ENCODE measurements around the gene FLT4.

Gene FLT4

DNA sequence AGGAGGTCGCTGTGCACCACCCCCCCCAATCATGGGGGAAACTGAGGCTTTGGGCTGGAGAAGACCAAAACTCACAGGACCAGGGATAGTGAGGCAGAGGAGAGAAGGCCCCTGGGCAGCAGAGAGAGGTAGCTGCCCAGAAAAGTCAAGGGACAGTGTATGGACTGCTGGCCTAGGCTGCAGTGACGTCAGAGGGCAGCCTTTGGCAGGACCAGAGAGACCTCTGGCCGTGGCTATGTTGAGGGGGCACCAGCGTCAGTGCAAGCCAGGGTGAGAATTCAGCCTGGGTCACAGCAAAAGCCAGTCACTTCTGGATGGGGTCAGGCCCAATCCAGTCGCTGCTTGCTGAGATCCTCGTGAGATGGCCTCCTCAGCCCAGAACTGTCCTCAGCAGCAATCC lies 26.5 kb downstream of the FLT4 start:
- no peak for TF ChIP-seq CEBPB (IDR thresholded peaks at IDR 0.05)
- TF ChIP-seq, protein P1, sequence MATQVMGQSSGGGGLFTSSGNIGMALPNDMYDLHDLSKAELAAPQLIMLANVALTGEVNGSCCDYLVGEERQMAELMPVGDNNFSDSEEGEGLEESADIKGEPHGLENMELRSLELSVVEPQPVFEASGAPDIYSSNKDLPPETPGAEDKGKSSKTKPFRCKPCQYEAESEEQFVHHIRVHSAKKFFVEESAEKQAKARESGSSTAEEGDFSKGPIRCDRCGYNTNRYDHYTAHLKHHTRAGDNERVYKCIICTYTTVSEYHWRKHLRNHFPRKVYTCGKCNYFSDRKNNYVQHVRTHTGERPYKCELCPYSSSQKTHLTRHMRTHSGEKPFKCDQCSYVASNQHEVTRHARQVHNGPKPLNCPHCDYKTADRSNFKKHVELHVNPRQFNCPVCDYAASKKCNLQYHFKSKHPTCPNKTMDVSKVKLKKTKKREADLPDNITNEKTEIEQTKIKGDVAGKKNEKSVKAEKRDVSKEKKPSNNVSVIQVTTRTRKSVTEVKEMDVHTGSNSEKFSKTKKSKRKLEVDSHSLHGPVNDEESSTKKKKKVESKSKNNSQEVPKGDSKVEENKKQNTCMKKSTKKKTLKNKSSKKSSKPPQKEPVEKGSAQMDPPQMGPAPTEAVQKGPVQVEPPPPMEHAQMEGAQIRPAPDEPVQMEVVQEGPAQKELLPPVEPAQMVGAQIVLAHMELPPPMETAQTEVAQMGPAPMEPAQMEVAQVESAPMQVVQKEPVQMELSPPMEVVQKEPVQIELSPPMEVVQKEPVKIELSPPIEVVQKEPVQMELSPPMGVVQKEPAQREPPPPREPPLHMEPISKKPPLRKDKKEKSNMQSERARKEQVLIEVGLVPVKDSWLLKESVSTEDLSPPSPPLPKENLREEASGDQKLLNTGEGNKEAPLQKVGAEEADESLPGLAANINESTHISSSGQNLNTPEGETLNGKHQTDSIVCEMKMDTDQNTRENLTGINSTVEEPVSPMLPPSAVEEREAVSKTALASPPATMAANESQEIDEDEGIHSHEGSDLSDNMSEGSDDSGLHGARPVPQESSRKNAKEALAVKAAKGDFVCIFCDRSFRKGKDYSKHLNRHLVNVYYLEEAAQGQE (IDR thresholded peaks at IDR 0.05; ENCODE audit: low read depth) = no peak
- TF ChIP-seq FOXM1 (IDR thresholded peaks at IDR 0.05; ENCODE audit: borderline replicate concordance, low read depth) = no peak
- no peak for TF ChIP-seq EP300 (IDR thresholded peaks at IDR 0.05; ENCODE audit: borderline replicate concordance)
- no peak for TF ChIP-seq TCF12 (IDR thresholded peaks at IDR 0.05; ENCODE audit: low read depth)
- no peak for TF ChIP-seq NFIC (IDR thresholded peaks at IDR 0.05)
- TF ChIP-seq YY1 (IDR thresholded peaks at IDR 0.05; ENCODE audit: low read depth) = no peak
- no peak for TF ChIP-seq TEAD4 (IDR thresholded peaks at IDR 0.05)

DNA sequence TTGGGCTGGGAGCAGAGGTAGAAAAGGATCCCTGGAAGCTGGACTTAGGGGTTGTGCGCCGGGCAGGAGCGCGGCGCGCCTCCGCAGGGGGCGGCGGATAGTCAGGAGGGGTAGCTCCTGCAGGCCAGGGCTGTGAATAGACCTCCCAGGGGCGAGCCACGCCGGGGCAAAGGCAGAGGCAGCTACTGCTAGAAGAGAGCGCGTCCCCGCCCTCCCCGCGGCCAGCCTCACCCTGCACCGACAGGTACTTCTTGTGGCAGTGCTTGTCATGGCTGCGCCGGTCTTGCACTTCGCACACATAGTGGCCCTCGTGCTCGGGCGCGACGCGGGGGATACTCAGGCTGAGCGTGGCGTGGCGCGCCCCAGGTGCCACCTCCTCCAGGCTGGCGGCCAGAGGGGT lies 28.1 kb downstream of the FLT4 start:
- no peak for TF ChIP-seq EP300 (IDR thresholded peaks at IDR 0.05; ENCODE audit: borderline replicate concordance)

DNA sequence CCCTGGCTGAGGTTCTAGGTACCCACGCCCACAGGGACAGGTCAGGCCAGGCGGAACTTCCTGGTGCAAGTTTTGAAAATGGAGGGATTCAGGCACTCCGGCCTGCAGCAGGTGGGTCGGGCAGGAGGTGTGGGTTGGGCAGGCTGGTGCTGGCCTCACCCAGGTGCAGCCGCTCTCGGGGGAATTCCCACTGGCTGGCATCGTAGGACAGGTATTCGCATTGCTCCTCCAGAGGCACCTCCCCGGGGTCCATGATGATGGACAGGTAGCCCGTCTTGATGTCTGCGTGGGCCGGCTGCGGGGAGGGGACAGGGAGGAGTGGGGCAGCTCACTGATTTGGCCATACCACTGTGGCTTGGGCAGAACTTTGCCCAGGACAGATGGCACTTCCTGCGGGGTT lies 29.4 kb downstream of the FLT4 start:
- no peak for TF ChIP-seq ZBTB7A (IDR thresholded peaks at IDR 0.05; ENCODE audit: low read depth)
- no peak for TF ChIP-seq TAF1 (IDR thresholded peaks at IDR 0.05; ENCODE audit: low read depth)
- no peak for TF ChIP-seq NFIC (IDR thresholded peaks at IDR 0.05)
- TF ChIP-seq YY1 (IDR thresholded peaks at IDR 0.05; ENCODE audit: low read depth) = no peak
- no peak for TF ChIP-seq EP300 (IDR thresholded peaks at IDR 0.05; ENCODE audit: borderline replicate concordance)
- no peak for TF ChIP-seq TEAD4 (IDR thresholded peaks at IDR 0.05)
- no peak for TF ChIP-seq TCF12 (IDR thresholded peaks at IDR 0.05; ENCODE audit: low read depth)
- TF ChIP-seq RAD21 (IDR thresholded peaks at IDR 0.05; ENCODE audit: low read depth) = no peak

DNA sequence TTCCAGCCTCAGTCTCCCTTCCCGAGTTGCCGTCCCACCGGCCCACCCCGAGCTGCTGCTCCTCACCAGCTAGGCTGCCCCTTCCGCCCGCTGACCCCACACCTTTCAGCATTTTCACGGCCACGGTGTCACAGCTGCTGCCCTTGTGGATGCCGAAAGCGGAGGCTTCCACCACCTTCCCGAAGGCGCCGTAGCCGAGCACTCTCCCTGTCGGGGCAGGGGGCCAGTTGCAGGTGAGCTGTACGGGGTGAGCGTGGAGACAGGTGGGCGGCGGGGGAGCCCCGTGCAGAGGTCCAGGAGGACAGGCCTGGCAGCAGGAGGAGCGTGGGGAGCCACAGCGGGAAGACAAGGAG lies 29.9 kb downstream of the FLT4 start:
- TF ChIP-seq, protein P2, sequence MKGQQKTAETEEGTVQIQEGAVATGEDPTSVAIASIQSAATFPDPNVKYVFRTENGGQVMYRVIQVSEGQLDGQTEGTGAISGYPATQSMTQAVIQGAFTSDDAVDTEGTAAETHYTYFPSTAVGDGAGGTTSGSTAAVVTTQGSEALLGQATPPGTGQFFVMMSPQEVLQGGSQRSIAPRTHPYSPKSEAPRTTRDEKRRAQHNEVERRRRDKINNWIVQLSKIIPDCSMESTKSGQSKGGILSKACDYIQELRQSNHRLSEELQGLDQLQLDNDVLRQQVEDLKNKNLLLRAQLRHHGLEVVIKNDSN (IDR thresholded peaks at IDR 0.05) = no peak
- TF ChIP-seq, protein P3, sequence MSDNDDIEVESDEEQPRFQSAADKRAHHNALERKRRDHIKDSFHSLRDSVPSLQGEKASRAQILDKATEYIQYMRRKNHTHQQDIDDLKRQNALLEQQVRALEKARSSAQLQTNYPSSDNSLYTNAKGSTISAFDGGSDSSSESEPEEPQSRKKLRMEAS (IDR thresholded peaks at IDR 0.05) = no peak

DNA sequence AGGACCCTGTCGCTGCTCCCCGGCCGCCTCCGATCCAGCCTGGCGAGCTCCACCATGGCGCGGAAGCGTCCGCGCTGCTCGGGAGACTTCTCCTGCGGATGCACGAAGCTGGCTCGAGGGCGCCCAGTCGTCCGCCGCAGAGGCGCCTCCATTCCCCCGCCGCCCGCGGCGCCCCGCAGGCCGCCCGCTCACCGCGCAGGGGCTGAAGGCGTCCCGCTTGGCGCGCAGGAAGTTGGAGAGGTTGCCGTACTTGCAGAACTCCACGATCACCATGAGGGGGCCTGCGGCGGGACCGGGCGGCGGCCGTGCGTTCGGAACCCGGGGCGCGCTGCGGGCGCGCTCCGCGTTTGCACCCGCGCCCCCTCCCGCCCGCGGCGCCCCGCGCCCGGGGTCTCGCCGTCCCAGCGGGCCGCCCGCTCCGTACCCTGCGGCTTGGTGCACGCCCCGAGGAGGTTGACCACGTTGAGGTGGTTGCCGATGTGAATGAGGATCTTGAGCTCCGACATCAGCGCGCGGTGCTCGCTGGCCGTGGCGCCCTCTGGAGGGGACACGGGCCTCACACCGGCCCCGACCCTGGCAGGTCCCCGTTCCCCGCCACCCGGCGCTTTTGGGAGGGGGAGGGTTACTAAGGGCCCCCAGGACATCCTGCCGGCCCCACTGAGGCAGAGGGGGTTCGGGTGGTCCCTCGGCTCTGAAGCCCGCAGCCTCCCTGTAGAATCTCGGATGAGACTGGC lies 30.4 kb downstream of the FLT4 start:
- TF ChIP-seq, protein P3 (IDR thresholded peaks at IDR 0.05) = no peak; the same call in 1 of the 2 replicates
- TF ChIP-seq RAD21 (IDR thresholded peaks at IDR 0.05; ENCODE audit: low read depth) = peak; percentile 21; the same call in 1 of the 2 replicates

DNA sequence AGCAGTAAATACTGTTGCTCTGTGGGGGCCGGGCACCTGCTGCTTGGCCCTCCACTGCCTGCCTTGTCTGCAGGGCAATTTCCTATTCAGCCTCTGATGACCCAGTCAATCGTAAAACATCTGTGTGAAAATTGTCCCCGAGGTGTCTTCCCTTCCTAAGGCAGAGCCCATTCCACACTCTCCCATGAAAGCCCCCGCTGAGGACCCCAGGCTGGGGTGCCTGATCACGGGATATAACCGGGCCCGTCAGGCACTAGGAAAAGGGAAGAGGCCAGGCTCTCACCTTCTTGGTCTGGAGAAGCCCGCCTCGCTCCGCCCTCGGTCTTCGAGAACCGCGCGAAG lies 30.9 kb downstream of the FLT4 start:
- TF ChIP-seq EGR1 (IDR thresholded peaks at IDR 0.05) (no peak), TCF12 (IDR thresholded peaks at IDR 0.05; ENCODE audit: low read depth) (no peak), RAD21 (IDR thresholded peaks at IDR 0.05; ENCODE audit: low read depth) (no peak), NFIC (IDR thresholded peaks at IDR 0.05) (no peak), YY1 (IDR thresholded peaks at IDR 0.05; ENCODE audit: low read depth) (no peak), CEBPB (IDR thresholded peaks at IDR 0.05) (no peak)
- TF ChIP-seq, protein P3 (IDR thresholded peaks at IDR 0.05) = no peak

DNA sequence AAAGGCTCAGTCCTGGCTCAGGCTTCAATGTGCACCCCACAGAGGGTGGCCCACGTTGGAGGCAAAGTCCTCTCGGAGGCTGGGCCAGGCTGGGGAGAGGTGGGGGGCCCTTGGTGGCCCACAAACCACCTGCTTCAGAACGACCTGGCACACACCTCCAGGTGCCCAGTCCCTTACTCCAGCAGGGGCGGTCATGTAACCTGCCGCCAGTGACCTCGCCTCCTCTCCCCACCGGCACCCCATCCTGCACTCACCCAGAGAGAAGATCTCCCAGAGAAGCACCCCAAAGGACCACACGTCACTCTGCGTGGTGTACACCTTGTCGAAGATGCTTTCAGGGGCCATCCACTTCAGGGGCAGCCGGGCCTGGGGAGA lies 35.6 kb downstream of the FLT4 start:
- TF ChIP-seq YY1 (IDR thresholded peaks at IDR 0.05; ENCODE audit: low read depth) = no peak

DNA sequence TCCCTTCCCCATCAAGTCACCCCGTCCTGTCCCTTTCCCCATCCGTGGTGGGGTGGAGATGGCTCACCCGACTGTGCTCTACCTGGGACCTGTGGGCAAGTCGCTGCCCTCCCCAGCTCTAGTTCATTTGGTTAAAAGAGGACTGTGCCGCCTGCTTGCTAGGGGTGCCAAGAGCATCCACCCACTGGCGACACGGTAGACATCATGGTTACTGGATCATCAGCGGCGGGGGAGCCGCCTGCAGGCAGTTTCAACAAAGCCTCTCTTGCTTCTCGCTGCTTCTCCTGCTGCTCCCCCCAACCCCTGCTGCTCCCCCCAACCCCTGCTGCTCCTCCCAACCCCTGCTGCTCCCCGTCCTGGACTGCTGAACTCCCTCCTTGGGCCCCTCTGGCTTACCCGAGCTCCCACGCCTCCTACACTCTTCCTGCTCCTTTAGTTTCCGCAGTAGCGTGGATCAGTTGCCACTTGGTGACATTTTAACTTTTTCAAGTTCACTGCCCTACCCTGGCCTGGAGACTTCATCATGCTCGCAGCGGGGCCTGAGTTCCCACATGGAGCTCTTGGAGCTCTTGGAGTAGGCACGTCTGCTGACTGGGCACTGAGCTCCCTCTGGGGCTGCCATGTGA lies 36.1 kb downstream of the FLT4 start:
- TF ChIP-seq CREB1 (IDR thresholded peaks at IDR 0.05; ENCODE audit: low read depth) (no peak), EP300 (IDR thresholded peaks at IDR 0.05; ENCODE audit: borderline replicate concordance) (no peak), CEBPB (IDR thresholded peaks at IDR 0.05) (no peak), TAF1 (IDR thresholded peaks at IDR 0.05; ENCODE audit: low read depth) (no peak), NFIC (IDR thresholded peaks at IDR 0.05) (no peak), FOXM1 (IDR thresholded peaks at IDR 0.05; ENCODE audit: borderline replicate concordance, low read depth) (no peak), EGR1 (IDR thresholded peaks at IDR 0.05) (no peak), TCF12 (IDR thresholded peaks at IDR 0.05; ENCODE audit: low read depth) (no peak), RAD21 (IDR thresholded peaks at IDR 0.05; ENCODE audit: low read depth) (no peak), ZBTB7A (IDR thresholded peaks at IDR 0.05; ENCODE audit: low read depth) (no peak), TEAD4 (IDR thresholded peaks at IDR 0.05) (no peak), YY1 (IDR thresholded peaks at IDR 0.05; ENCODE audit: low read depth) (no peak)
- TF ChIP-seq, protein P3 (IDR thresholded peaks at IDR 0.05) = no peak
- TF ChIP-seq, protein P2 (IDR thresholded peaks at IDR 0.05) = no peak
- TF ChIP-seq, protein P1 (IDR thresholded peaks at IDR 0.05; ENCODE audit: low read depth) = no peak

Measured in Ishikawa (cell line).